Mammary epithelial cell (primary cell): ENCODE measurements around the gene SCARB1.

Experiments
- EZH2 ChIP-seq: IDR thresholded peaks from 2 replicates; pipeline ENCODE4 v1.6.1; 2012; ENCODE audit warnings: low read length, inconsistent platforms, borderline replicate concordance
- TF ChIP-seq, protein P1 (sequence below), 2 donors: IDR thresholded peaks in 1 of 2; conservative IDR thresholded peaks in 1 of 2; 2 replicates each; pipeline ENCODE4 v1.5.1; 2011 to 2012; ENCODE audit warnings: inconsistent platforms in 2 of 2, low read length in 2 of 2, mild to moderate bottlenecking in 2 of 2, control low read depth in 1 of 2, low read depth in 1 of 2; ENCODE audit not compliant: insufficient read depth in 1 of 2; ENCODE audit errors: extremely low read depth in 1 of 2

DNA sequence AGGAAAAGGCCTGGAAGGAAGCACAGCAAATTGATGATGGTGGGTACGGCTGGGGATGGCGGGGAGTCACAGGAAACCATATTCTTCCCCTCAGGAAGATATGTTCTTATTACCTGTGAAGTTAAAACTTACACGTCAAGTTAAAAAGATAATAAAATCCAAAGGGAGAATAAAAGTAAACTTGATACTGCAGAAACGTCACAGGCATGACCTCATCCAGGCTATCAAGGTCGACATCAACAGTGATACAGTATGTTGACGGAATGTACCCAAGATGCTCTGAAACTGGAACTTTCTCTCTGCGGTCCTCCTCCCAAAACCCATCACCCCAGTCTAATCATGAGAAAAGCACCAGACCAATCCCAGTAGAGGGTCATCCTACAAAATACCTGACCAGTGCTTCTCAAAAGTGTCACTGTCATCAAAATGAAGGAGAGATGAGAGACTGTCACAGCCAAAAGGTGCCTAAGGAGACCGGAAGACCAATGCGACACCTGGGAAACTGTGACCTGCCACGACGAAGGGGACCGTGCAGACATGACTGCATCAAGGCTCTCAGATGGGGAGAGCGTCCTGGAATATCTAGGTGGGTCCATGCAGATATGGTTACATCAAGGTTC lies 74.6 kb downstream of the SCARB1 start:
- TF ChIP-seq, protein P1, sequence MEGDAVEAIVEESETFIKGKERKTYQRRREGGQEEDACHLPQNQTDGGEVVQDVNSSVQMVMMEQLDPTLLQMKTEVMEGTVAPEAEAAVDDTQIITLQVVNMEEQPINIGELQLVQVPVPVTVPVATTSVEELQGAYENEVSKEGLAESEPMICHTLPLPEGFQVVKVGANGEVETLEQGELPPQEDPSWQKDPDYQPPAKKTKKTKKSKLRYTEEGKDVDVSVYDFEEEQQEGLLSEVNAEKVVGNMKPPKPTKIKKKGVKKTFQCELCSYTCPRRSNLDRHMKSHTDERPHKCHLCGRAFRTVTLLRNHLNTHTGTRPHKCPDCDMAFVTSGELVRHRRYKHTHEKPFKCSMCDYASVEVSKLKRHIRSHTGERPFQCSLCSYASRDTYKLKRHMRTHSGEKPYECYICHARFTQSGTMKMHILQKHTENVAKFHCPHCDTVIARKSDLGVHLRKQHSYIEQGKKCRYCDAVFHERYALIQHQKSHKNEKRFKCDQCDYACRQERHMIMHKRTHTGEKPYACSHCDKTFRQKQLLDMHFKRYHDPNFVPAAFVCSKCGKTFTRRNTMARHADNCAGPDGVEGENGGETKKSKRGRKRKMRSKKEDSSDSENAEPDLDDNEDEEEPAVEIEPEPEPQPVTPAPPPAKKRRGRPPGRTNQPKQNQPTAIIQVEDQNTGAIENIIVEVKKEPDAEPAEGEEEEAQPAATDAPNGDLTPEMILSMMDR (conservative IDR thresholded peaks at IDR 0.05 in 1 of 2, IDR thresholded peaks at IDR 0.05 in 1 of 2; ENCODE audit: extremely low read depth in 1 of 2, insufficient read depth in 1 of 2, low read depth in 1 of 2, low read length in 2 of 2): no peak
- TF ChIP-seq EZH2: no peak
